Measurements from ENCODE around the gene IER2. TPM values are rescaled to one million over a fixed set of nuclear protein-coding genes. Genes with fewer than 3 reads are reported as not detected.

The IER2 gene
- total and polyA plus RNA-seq, 9 of the 15 experiments (the other 6 are each of a cell fraction or from before 2014, with no cell fraction given) = 4.5 to 205 (median 23.7) TPM

DNA sequence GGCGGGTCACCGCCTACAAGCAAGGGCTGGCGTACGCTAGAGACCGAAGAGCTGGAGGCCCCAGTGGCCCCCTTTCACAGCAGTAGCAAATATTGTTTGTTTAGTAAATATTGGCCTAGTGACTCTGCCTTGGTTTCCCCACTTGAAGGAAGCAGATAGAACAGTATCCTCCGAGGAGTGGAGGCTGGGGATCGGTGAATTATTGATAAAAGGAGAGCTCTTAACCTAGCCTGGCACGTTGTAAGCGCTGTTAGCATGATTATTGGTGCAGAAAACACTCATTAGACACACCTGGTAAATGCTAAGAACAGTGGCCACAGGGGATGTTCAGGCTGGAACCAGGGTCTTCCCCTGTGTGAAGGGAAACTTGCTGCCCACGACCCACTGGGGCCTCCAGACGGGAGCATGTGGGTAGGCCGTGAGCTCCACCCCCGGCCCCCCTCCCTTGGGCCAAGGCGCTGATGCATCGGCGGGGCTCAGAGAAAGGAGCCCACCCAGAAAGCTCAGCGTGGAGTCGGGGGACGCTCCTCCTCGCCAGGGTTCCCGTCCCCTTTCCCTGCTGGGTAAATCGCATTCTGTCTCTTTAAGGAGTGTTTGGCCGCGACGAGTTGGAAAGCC lies 2.3 kb downstream of the IER2 start (continued):
- TF ChIP-seq, protein P1, sequence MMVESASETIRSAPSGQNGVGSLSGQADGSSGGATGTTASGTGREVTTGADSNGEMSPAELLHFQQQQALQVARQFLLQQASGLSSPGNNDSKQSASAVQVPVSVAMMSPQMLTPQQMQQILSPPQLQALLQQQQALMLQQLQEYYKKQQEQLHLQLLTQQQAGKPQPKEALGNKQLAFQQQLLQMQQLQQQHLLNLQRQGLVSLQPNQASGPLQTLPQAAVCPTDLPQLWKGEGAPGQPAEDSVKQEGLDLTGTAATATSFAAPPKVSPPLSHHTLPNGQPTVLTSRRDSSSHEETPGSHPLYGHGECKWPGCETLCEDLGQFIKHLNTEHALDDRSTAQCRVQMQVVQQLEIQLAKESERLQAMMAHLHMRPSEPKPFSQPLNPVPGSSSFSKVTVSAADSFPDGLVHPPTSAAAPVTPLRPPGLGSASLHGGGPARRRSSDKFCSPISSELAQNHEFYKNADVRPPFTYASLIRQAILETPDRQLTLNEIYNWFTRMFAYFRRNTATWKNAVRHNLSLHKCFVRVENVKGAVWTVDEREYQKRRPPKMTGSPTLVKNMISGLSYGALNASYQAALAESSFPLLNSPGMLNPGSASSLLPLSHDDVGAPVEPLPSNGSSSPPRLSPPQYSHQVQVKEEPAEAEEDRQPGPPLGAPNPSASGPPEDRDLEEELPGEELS (CRISPR knock-in tag; IDR thresholded peaks at IDR 0.05; ENCODE audit: borderline replicate concordance) = no peak
- peak in 1 of 2 experiments; percentile 37; a peak in 1 of 4 replicates for TF ChIP-seq FOXA3 (CRISPR knock-in tag; conservative IDR thresholded peaks at IDR 0.05 in 1 of 2, IDR thresholded peaks at IDR 0.05 in 1 of 2)
- TF ChIP-seq FOXM1 (IDR thresholded peaks at IDR 0.05; ENCODE audit: low read depth) = peak; percentile 63; the same call in 1 of the 2 replicates
- 0 out of 2 replicates have a peak, but pooled peaks have one; percentile 7 for TF ChIP-seq FOXM1 (CRISPR knock-in tag; IDR thresholded peaks at IDR 0.05; ENCODE audit: low read depth)
- no peak for TF ChIP-seq RCOR1 (IDR thresholded peaks at IDR 0.05; ENCODE audit: borderline replicate concordance in 1 of 2, low read depth in 2 of 2, low read length in 2 of 2)
- 0 out of 2 replicates have a peak, but pooled peaks have one; percentile 5 for TF ChIP-seq HDAC2 (IDR thresholded peaks at IDR 0.05)
- peak; percentile 28; the same call in 1 of the 2 replicates for TF ChIP-seq EP400 (IDR thresholded peaks at IDR 0.05)
- TF ChIP-seq, protein P2, sequence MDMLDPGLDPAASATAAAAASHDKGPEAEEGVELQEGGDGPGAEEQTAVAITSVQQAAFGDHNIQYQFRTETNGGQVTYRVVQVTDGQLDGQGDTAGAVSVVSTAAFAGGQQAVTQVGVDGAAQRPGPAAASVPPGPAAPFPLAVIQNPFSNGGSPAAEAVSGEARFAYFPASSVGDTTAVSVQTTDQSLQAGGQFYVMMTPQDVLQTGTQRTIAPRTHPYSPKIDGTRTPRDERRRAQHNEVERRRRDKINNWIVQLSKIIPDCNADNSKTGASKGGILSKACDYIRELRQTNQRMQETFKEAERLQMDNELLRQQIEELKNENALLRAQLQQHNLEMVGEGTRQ (CRISPR knock-in tag; IDR thresholded peaks at IDR 0.05) = no peak
- TF ChIP-seq NEUROD1 (IDR thresholded peaks at IDR 0.05; ENCODE audit: borderline replicate concordance, low read depth, low read length, partially characterized antibody) = peak; percentile 85
- no peak for TF ChIP-seq TARDBP (IDR thresholded peaks at IDR 0.05)
- TF ChIP-seq, protein P3, sequence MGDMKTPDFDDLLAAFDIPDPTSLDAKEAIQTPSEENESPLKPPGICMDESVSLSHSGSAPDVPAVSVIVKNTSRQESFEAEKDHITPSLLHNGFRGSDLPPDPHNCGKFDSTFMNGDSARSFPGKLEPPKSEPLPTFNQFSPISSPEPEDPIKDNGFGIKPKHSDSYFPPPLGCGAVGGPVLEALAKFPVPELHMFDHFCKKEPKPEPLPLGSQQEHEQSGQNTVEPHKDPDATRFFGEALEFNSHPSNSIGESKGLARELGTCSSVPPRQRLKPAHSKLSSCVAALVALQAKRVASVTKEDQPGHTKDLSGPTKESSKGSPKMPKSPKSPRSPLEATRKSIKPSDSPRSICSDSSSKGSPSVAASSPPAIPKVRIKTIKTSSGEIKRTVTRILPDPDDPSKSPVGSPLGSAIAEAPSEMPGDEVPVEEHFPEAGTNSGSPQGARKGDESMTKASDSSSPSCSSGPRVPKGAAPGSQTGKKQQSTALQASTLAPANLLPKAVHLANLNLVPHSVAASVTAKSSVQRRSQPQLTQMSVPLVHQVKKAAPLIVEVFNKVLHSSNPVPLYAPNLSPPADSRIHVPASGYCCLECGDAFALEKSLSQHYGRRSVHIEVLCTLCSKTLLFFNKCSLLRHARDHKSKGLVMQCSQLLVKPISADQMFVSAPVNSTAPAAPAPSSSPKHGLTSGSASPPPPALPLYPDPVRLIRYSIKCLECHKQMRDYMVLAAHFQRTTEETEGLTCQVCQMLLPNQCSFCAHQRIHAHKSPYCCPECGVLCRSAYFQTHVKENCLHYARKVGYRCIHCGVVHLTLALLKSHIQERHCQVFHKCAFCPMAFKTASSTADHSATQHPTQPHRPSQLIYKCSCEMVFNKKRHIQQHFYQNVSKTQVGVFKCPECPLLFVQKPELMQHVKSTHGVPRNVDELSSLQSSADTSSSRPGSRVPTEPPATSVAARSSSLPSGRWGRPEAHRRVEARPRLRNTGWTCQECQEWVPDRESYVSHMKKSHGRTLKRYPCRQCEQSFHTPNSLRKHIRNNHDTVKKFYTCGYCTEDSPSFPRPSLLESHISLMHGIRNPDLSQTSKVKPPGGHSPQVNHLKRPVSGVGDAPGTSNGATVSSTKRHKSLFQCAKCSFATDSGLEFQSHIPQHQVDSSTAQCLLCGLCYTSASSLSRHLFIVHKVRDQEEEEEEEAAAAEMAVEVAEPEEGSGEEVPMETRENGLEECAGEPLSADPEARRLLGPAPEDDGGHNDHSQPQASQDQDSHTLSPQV (IDR thresholded peaks at IDR 0.05) = 0 out of 2 replicates have a peak, but pooled peaks have one; percentile 54
- TF ChIP-seq, protein P4, sequence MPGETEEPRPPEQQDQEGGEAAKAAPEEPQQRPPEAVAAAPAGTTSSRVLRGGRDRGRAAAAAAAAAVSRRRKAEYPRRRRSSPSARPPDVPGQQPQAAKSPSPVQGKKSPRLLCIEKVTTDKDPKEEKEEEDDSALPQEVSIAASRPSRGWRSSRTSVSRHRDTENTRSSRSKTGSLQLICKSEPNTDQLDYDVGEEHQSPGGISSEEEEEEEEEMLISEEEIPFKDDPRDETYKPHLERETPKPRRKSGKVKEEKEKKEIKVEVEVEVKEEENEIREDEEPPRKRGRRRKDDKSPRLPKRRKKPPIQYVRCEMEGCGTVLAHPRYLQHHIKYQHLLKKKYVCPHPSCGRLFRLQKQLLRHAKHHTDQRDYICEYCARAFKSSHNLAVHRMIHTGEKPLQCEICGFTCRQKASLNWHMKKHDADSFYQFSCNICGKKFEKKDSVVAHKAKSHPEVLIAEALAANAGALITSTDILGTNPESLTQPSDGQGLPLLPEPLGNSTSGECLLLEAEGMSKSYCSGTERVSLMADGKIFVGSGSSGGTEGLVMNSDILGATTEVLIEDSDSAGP (CRISPR knock-in tag; IDR thresholded peaks at IDR 0.05) = peak; percentile 98
- TF ChIP-seq YBX1 (IDR thresholded peaks at IDR 0.05) = no peak
- TF ChIP-seq, protein P5, sequence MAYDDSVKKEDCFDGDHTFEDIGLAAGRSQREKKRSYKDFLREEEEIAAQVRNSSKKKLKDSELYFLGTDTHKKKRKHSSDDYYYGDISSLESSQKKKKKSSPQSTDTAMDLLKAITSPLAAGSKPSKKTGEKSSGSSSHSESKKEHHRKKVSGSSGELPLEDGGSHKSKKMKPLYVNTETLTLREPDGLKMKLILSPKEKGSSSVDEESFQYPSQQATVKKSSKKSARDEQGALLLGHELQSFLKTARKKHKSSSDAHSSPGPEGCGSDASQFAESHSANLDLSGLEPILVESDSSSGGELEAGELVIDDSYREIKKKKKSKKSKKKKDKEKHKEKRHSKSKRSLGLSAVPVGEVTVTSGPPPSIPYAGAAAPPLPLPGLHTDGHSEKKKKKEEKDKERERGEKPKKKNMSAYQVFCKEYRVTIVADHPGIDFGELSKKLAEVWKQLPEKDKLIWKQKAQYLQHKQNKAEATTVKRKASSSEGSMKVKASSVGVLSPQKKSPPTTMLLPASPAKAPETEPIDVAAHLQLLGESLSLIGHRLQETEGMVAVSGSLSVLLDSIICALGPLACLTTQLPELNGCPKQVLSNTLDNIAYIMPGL (CRISPR knock-in tag; IDR thresholded peaks at IDR 0.05) = 0 out of 2 replicates have a peak, but pooled peaks have one; percentile 24
